Measurements from ENCODE around the gene PPP1R13B. TPM values are rescaled to one million over a fixed set of nuclear protein-coding genes. Genes with fewer than 3 reads are reported as not detected.

The PPP1R13B gene
- total and polyA plus RNA-seq, 7 donors, result 4.7 to 17.9 (median 13.3) TPM

DNA sequence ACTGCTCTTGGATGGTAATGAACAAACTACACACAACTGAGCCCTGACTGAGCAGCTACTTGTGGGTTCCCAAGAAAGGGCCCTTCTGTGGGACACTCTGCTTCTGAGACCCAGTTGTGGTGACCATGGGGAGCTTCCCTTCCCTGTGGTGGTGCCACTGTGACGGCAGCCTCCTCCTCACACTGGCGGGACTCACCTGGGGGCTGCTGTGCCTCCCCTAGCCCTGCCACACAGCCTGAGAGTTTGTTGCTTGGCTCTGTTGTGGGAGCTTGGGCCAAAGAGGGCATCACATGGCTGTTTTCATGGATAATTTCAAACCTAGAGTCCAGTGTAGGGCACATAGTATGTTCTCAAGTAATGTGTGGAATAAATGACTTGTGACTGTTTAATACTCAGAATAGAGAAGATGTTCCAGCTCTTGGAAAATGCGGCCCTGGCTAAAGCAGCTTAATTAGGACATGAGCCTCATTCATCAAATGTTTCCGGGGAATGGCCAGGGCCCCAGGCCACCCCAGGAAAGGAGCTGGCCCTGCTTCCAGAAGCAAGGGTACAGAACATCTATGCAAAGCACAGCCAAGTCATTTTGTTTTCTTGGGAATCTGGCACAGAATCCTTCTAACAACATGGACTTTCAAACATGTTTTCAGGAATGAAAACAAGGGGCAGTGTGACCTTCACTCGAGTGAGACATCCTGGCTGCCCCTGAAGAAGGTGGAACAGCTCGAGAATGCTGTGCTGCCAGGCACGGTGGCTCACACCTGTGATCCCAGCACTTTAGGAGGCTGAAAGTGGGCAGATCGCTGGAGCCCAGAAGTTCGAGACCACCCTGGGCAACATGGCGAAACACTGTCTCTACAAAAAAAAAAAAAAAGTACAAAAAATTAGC lies 110.6 kb downstream of the PPP1R13B start:
- Histone ChIP-seq H3K27me3 (ENCODE audit: insufficient read depth in 3 of 3, low read length in 2 of 3) (no peaks in the 10 kb centered on the region), H3K36me3 (ENCODE audit: insufficient read depth in 1 of 2, low read depth in 1 of 2) (peaks cover 0 to 86% of the 10 kb centered on the region in 2 donors), H3K9me3 (no peaks in the 10 kb centered on the region), H3K4me1 (no peaks in the 10 kb centered on the region), H3K4me3 (no peak overlapping the region), H3K27ac (no peak overlapping the region)
- DNase-seq (peak in 1 of 2 donors; percentile 70), ATAC-seq (peak in 3 of 4 donors; percentile 23 to 64 (median 30))
- 55 to 72% (median 59%) methylated on average over 10 of the region's 10 CpGs for WGBS, 3 donors
- TF ChIP-seq, protein P1, sequence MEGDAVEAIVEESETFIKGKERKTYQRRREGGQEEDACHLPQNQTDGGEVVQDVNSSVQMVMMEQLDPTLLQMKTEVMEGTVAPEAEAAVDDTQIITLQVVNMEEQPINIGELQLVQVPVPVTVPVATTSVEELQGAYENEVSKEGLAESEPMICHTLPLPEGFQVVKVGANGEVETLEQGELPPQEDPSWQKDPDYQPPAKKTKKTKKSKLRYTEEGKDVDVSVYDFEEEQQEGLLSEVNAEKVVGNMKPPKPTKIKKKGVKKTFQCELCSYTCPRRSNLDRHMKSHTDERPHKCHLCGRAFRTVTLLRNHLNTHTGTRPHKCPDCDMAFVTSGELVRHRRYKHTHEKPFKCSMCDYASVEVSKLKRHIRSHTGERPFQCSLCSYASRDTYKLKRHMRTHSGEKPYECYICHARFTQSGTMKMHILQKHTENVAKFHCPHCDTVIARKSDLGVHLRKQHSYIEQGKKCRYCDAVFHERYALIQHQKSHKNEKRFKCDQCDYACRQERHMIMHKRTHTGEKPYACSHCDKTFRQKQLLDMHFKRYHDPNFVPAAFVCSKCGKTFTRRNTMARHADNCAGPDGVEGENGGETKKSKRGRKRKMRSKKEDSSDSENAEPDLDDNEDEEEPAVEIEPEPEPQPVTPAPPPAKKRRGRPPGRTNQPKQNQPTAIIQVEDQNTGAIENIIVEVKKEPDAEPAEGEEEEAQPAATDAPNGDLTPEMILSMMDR (IDR thresholded peaks at IDR 0.05), result no peak
- intact Hi-C loops (cut with DNase I), result no loop called here

DNA sequence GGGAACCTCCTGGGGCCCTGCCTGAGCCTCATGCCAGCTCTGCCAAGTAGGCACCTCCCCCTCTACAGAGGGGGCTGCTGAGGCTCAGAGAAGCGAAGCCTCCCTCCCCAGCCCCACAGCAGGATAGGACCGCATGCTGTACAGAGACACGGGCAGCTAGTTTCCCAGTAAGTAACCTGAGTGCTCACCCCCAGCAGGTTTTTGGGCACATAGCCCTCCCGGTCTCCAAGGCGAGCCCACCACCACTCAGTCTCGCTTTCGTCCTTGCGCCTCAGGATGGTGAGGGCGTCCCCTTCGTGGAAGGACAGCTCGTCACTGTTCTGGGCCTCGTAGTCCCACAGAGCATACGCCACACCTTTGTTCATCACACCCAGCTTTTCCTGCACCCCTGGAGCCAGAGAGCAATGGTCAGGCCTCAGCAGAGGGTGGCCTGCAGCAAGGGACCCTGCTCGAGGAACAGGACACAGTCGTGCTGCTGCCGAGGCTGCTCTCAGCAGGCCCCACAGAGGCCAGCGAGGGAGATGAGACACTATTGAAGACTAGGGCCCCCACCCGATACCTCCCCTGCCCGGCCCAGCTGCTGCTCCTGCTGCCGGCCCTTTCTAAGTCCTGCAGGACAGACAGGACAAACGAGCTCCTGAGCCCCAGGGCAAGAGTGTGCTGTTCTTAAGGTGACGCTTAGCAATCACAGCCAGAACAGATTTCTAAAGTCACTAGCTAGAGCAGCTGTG lies 111.4 kb downstream of the PPP1R13B start:
- Histone ChIP-seq H3K27me3 (ENCODE audit: insufficient read depth in 3 of 3, low read length in 2 of 3) (no peaks in the 10 kb centered on the region), H3K4me1 (peaks cover 1% of the 10 kb centered on the region), H3K4me3 (no peak overlapping the region), H3K27ac (no peak overlapping the region), H3K9me3 (no peaks in the 10 kb centered on the region), H3K36me3 (ENCODE audit: insufficient read depth in 1 of 2, low read depth in 1 of 2) (peaks cover 0 to 83% of the 10 kb centered on the region in 2 donors)
- TF ChIP-seq, protein P1 (IDR thresholded peaks at IDR 0.05), result no peak
- 70 to 86% (median 76%) methylated on average over 22 of the region's 22 CpGs for WGBS, 3 donors
- DNase-seq (peak in 1 of 2 donors; percentile 45), ATAC-seq (peak in 1 of 4 donors; percentile 18)
- intact Hi-C loops (cut with DNase I), result no loop called here

DNA sequence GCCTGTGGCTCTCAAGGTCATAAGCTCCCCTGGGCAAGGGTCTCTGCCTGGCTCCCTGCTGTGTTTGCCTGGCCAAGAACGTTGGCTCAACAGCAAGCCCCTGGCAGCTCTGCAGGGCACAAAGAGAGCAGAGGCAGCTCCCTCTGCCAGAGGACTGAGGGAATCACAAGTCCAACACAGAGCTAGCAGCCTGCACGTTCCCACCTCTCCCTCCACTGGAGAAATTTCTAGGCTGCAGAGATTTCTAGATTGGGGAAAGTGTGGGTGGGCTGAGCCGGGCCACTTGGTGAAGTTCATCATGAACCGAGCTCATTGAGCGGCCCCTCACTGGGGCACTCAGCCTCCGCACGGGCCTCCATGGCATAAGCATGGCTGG lies 111.9 kb downstream of the PPP1R13B start:
- H3K4me3 ChIP-seq, result no peak overlapping the region
- peaks cover 5% of the 10 kb centered on the region for H3K4me1 ChIP-seq
- no peak overlapping the region for H3K27ac ChIP-seq
- H3K36me3 ChIP-seq (ENCODE audit: insufficient read depth in 1 of 2, low read depth in 1 of 2), result peaks cover 0 to 78% of the 10 kb centered on the region in 2 donors
- intact Hi-C loops (cut with DNase I), result no loop called here
- peak in 1 of 2 donors; percentile 45 for DNase-seq
- no peaks in the 10 kb centered on the region for H3K9me3 ChIP-seq
- no peak for ATAC-seq
- TF ChIP-seq, protein P1 (IDR thresholded peaks at IDR 0.05), result peak; percentile 5
- H3K27me3 ChIP-seq (ENCODE audit: insufficient read depth in 3 of 3, low read length in 2 of 3), result no peaks in the 10 kb centered on the region
- WGBS, 3 donors, result 45 to 63% (median 54%) methylated on average over 7 of the region's 7 CpGs

DNA sequence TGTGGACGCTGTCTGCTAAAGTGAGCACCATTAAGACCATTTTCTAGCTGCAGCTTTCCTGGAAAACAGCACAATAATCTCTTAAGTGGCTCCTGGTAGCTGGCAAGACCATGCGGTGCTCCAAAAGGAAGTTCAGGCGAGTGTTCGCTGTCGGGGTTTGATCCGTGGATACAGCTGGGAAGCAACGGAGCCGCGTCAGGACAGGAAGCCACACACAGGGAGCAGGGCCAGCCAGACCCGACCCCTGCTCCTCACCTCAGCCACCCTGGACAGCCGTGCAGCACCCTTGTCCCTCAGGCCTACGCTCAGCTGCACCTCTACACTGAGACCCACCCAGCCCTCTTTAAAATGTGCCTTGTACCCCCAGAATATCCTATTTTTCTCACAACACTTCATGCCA lies 112.4 kb downstream of the PPP1R13B start:
- peaks cover 0 to 78% of the 10 kb centered on the region in 2 donors for H3K36me3 ChIP-seq (ENCODE audit: insufficient read depth in 1 of 2, low read depth in 1 of 2)

More for the DNA sequence above, 112.4 kb downstream of the PPP1R13B start:
- DNase-seq (peak in 1 of 2 donors; percentile 35), ATAC-seq (no peak)
- Histone ChIP-seq H3K4me3 (no peak overlapping the region), H3K9me3 (no peaks in the 10 kb centered on the region), H3K4me1 (peaks cover 9% of the 10 kb centered on the region), H3K27ac (no peak overlapping the region), H3K27me3 (ENCODE audit: insufficient read depth in 3 of 3, low read length in 2 of 3) (no peaks in the 10 kb centered on the region)
- WGBS, 3 donors, result 59 to 62% (median 60%) methylated on average over 12 of the region's 12 CpGs
- intact Hi-C loops (cut with DNase I), result no loop called here
- TF ChIP-seq, protein P1 (IDR thresholded peaks at IDR 0.05), result no peak
